GM12878 (cell line): ENCODE data around the gene SLC7A1.

ENCODE experiments used
- YY1 ChIP-seq: IDR thresholded peaks from 2 replicates; pipeline ENCODE4 v1.6.1; 2011; ENCODE audit warnings: low read depth, mild to moderate bottlenecking, low read length
- TF ChIP-seq, protein P1 (sequence below), 3 experiments: IDR thresholded peaks in 2 of 3; conservative IDR thresholded peaks in 1 of 3; 2 replicates each; pipeline ENCODE4 v1.5.1; 2011; ENCODE audit warnings: low read depth in 3 of 3, low read length in 3 of 3, mild to moderate bottlenecking in 3 of 3, control low read depth in 2 of 3, moderate library complexity in 2 of 3, inconsistent platforms in 1 of 3, mixed read lengths in 1 of 3; ENCODE audit not compliant: control insufficient read depth in 2 of 3, insufficient read depth in 1 of 3; ENCODE audit errors: extremely low read depth in 1 of 3

- TF ChIP-seq, protein P1, sequence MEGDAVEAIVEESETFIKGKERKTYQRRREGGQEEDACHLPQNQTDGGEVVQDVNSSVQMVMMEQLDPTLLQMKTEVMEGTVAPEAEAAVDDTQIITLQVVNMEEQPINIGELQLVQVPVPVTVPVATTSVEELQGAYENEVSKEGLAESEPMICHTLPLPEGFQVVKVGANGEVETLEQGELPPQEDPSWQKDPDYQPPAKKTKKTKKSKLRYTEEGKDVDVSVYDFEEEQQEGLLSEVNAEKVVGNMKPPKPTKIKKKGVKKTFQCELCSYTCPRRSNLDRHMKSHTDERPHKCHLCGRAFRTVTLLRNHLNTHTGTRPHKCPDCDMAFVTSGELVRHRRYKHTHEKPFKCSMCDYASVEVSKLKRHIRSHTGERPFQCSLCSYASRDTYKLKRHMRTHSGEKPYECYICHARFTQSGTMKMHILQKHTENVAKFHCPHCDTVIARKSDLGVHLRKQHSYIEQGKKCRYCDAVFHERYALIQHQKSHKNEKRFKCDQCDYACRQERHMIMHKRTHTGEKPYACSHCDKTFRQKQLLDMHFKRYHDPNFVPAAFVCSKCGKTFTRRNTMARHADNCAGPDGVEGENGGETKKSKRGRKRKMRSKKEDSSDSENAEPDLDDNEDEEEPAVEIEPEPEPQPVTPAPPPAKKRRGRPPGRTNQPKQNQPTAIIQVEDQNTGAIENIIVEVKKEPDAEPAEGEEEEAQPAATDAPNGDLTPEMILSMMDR (IDR thresholded peaks at IDR 0.05 in 2 of 3, conservative IDR thresholded peaks at IDR 0.05 in 1 of 3; ENCODE audit: control insufficient read depth in 2 of 3, extremely low read depth in 1 of 3, insufficient read depth in 1 of 3, low read depth in 3 of 3, low read length in 3 of 3): no peak
- no peak for TF ChIP-seq YY1
Observed at GRCh38 chr13:29493796-29494195, 101.7 kb downstream of the SLC7A1 start.
